IMR-90 (cell line): ENCODE measurements around the gene SKP2. TPM values are rescaled to one million over a fixed set of nuclear protein-coding genes. Genes with fewer than 3 reads are reported as not detected.

ENCODE experiments used
- ATAC-seq: fragments of 200-7000 bp; cut with Tn5 transposase; 2 replicates; pipeline ENCODE4 v1.9.1; 2020; ENCODE audit warnings: low read depth, mild to moderate bottlenecking, moderate library complexity
- BruUV-seq: library from RNA; stranded (reverse); fragments of 400-500 nt; replicated peaks from 2 replicates; lab custom pipeline; 2021; lab: Mats Ljungman, UMichigan
- CTCF ChIA-PET: fragments of 300-600 bp; formaldehyde crosslinking; extraction: SDS; loops from one replicate; lab custom pipeline; 2021; ENCODE audit warnings: antibody characterized with exemption; lab: Yijun Ruan, JAX
- POLR2A ChIA-PET: fragments of 300-600 bp; sonication (Branson Sonifier 250); formaldehyde crosslinking; loops from one replicate; lab custom pipeline; 2022; ENCODE audit warnings: antibody characterized with exemption; ENCODE audit not compliant: unreplicated experiment; lab: Charles Lee
- DNase-seq: peaks from one replicate; pipeline ENCODE4 v3.0.0; 2013
- H2AFZ ChIP-seq: replicated peaks from 2 replicates; pipeline ENCODE3; 2013; ENCODE audit warnings: low read length, mild to moderate bottlenecking; ENCODE audit not compliant: poor library complexity
- H2AK5ac ChIP-seq: 2 replicates; pipeline ENCODE4 v1.6.1; 2013; ENCODE audit warnings: low read depth, low read length, inconsistent platforms
- H2AK9ac ChIP-seq: replicated peaks from 2 replicates; pipeline ENCODE3; 2013; ENCODE audit warnings: mild to moderate bottlenecking, low read depth, low read length, moderate library complexity; ENCODE audit not compliant: poor library complexity
- H2BK120ac ChIP-seq: 2 replicates; pipeline ENCODE4 v1.6.1; 2013; ENCODE audit warnings: low read depth, low read length, inconsistent platforms
- H2BK15ac ChIP-seq: 3 replicates; pipeline ENCODE4 v1.6.1; 2013; ENCODE audit warnings: low read depth, low read length, inconsistent platforms
- H2BK20ac ChIP-seq: 2 replicates; pipeline ENCODE4 v1.6.1; 2013; ENCODE audit warnings: low read depth, mild to moderate bottlenecking, inconsistent platforms, low read length, moderate library complexity
- H2BK5ac ChIP-seq: 2 replicates; pipeline ENCODE4 v1.6.1; 2013; ENCODE audit warnings: mild to moderate bottlenecking, low read depth, low read length, inconsistent platforms; ENCODE audit not compliant: poor library complexity, severe bottlenecking
- H3K14ac ChIP-seq: replicated peaks from 2 replicates; pipeline ENCODE4 v1.6.1; 2013; ENCODE audit warnings: low read depth, low read length, inconsistent platforms
- H3K18ac ChIP-seq: 2 replicates; pipeline ENCODE4 v1.6.1; 2013; ENCODE audit warnings: low read depth, low read length, control low read depth
- H3K23ac ChIP-seq: 2 replicates; pipeline ENCODE4 v1.6.1; 2013; ENCODE audit warnings: low read depth, low read length, inconsistent platforms
- H3K27ac ChIP-seq: 2 replicates; pipeline ENCODE4 v1.5.1; 2013; ENCODE audit warnings: mild to moderate bottlenecking, control low read depth, low read length; ENCODE audit not compliant: insufficient read depth
- H3K27me3 ChIP-seq: 2 replicates; pipeline ENCODE4 v1.6.1; 2013; ENCODE audit warnings: low read length; ENCODE audit not compliant: control insufficient read depth, insufficient read depth
- H3K36me3 ChIP-seq: 2 replicates; pipeline ENCODE4 v1.6.1; 2013; ENCODE audit warnings: low read length, mixed read lengths; ENCODE audit not compliant: control insufficient read depth, insufficient read depth
- H3K4ac ChIP-seq: 2 replicates; pipeline ENCODE4 v1.6.1; 2013; ENCODE audit warnings: low read depth, low read length, inconsistent platforms
- H3K4me1 ChIP-seq: 2 replicates; pipeline ENCODE4 v1.6.1; 2013; ENCODE audit warnings: low read length, mixed read lengths; ENCODE audit not compliant: control insufficient read depth, insufficient read depth
- H3K4me2 ChIP-seq: 2 replicates; pipeline ENCODE4 v1.6.1; 2013; ENCODE audit warnings: low read depth, mild to moderate bottlenecking, control low read depth, low read length, moderate library complexity
- H3K4me3 ChIP-seq: 2 replicates; pipeline ENCODE4 v1.5.1; 2013; ENCODE audit warnings: low read depth, mild to moderate bottlenecking, control low read depth, low read length, moderate library complexity; ENCODE audit not compliant: insufficient read depth
- H3K56ac ChIP-seq: 2 replicates; pipeline ENCODE4 v1.6.1; 2013; ENCODE audit warnings: low read length, inconsistent platforms; ENCODE audit not compliant: insufficient read depth; ENCODE audit errors: extremely low read depth
- H3K79me1 ChIP-seq, 2 experiments: 2 replicates each; pipeline ENCODE4 v1.6.1; 2013; ENCODE audit warnings: low read length in 2 of 2, inconsistent platforms in 1 of 2, low read depth in 1 of 2
- H3K9ac ChIP-seq: 2 replicates; pipeline ENCODE4 v1.6.1; 2013; ENCODE audit warnings: low read depth, low read length, control low read depth
- H3K9me1 ChIP-seq: 2 replicates; pipeline ENCODE4 v1.6.1; 2013; ENCODE audit warnings: low read length, inconsistent platforms; ENCODE audit not compliant: insufficient read depth
- H3K9me3 ChIP-seq: 2 replicates; pipeline ENCODE4 v1.6.1; 2013; ENCODE audit warnings: low read length; ENCODE audit not compliant: control insufficient read depth, insufficient read depth
- H4K20me1 ChIP-seq: 2 replicates; pipeline ENCODE4 v1.6.1; 2013; ENCODE audit warnings: low read length, inconsistent platforms; ENCODE audit not compliant: insufficient read depth
- H4K5ac ChIP-seq: 2 replicates; pipeline ENCODE4 v1.6.1; 2013; ENCODE audit warnings: mild to moderate bottlenecking, low read depth, low read length, control low read depth
- H4K8ac ChIP-seq, 2 experiments: 2 replicates each; pipeline ENCODE4 v1.6.1; 2013; ENCODE audit warnings: low read depth in 2 of 2, low read length in 2 of 2, control low read depth in 1 of 2, inconsistent platforms in 1 of 2
- H4K91ac ChIP-seq: 2 replicates; pipeline ENCODE4 v1.6.1; 2013; ENCODE audit warnings: low read depth, low read length, inconsistent platforms; ENCODE audit not compliant: insufficient read depth
- ELK1 ChIP-seq: fragments of 150-350 bp; IDR thresholded peaks from 2 replicates; pipeline ENCODE4 v1.6.1; 2016; ENCODE audit warnings: low read depth, mild to moderate bottlenecking, low read length, moderate library complexity, borderline replicate concordance
- WGBS, 2 experiments: methylation state at CpG; one replicate each; pipeline versions ENCODE4 v1.1.5 to v1.1.7; 2013; ENCODE audit warnings: missing lambda C conversion rate in 2 of 2; ENCODE audit not compliant: insufficient read length in 1 of 2; ENCODE audit errors: extremely low coverage in 2 of 2; 5-methylcytosine and 5-hydroxymethylcytosine counted together
- dilution Hi-C: fragments of 300-500 bp; cut with HindIII; formaldehyde crosslinking; loops from one replicate; pipeline ENCODE4 v1.14.3; 2018; ENCODE audit warnings: low sequenced_read_pairs; ENCODE audit not compliant: unreplicated experiment
- in situ Hi-C: fragments of 300-500 bp; cut with MboI; formaldehyde crosslinking; loops from 3 replicates; pipeline ENCODE4 v1.14.3; 2019; ENCODE audit warnings: low sequenced_read_pairs, inconsistent platforms, mixed read lengths
- intact Hi-C: fragments of 100-400 bp; cut with micrococcal nuclease; formaldehyde crosslinking; loops from 2 replicates; pipeline ENCODE4 v1.10.0; 2022
- polyA plus RNA-seq, 3 experiments: library from polyadenylated mRNA; depleted of rRNA; stranded (reverse); fragments of >200 nt; gene quantifications; 2 replicates each; pipeline ENCODE4 v1.2.3, GENCODE V29; 2012; ENCODE audit warnings: low replicate concordance in 1 of 3
- total RNA-seq: library from RNA; depleted of rRNA; stranded (reverse); fragments of >200 nt; gene quantifications from 2 replicates; pipeline ENCODE4 v1.2.3, GENCODE V29; 2012

The SKP2 gene
- total and polyA plus RNA-seq, 2 of the 4 experiments (the other 2 are of a cell fraction) = 23.3 to 92.1 TPM

- in situ Hi-C loops (no loop called here), intact Hi-C loops (loop anchor here (5.0 kb wide), 1 partner anchor 194 kb away; no protein-coding TSS in a partner anchor), dilution Hi-C loops (no loop called here)
- no peaks in the 10 kb centered on the region for H4K20me1 ChIP-seq
- H2AFZ ChIP-seq = no peak overlapping the region
- no peaks in the 10 kb centered on the region for H3K27me3 ChIP-seq
- no peak for DNase-seq
- no peaks in the 10 kb centered on the region for H3K36me3 ChIP-seq
- no peak overlapping the region for H3K18ac ChIP-seq
- no peak overlapping the region for H2BK120ac ChIP-seq
- no peak overlapping the region for H4K91ac ChIP-seq
- H3K9ac ChIP-seq = no peak overlapping the region
- no peak overlapping the region for H3K27ac ChIP-seq
- no peak overlapping the region for H2BK5ac ChIP-seq
- ChIA-PET POLR2A (no interaction called here), CTCF (interaction anchor here (0.6 kb wide), 1 partner anchor 94 kb away, joined by 3 read pairs; no protein-coding TSS in a partner anchor)
- H2BK15ac ChIP-seq = no peak overlapping the region
- H3K4ac ChIP-seq = no peak overlapping the region
- H3K9me1 ChIP-seq = no peaks in the 10 kb centered on the region
- H3K14ac ChIP-seq = no peak overlapping the region
- no peak overlapping the region for H4K8ac ChIP-seq
- no CpG with 5 or more reads among the region's 3 CpGs for WGBS, 2 experiments
- H4K5ac ChIP-seq = no peak overlapping the region
- H3K4me2 ChIP-seq = no peak overlapping the region; the same call in 1 of the 2 replicates
- H3K23ac ChIP-seq = no peak overlapping the region
- peaks cover 10 to 14% of the 10 kb centered on the region in 2 experiments; a peak in 3 of 4 replicates for H3K79me1 ChIP-seq
- no peaks in the 10 kb centered on the region for H3K9me3 ChIP-seq
- H2AK9ac ChIP-seq = no peak overlapping the region
- ATAC-seq = no peak; the same call in 1 of the 2 replicates
- no peak overlapping the region for H2BK20ac ChIP-seq
- no peak overlapping the region for H3K4me3 ChIP-seq
- BruUV-seq = no TSS peak
- peaks cover 3% of the 10 kb centered on the region; the same call in 1 of the 2 replicates for H3K4me1 ChIP-seq
- no peak overlapping the region for H2AK5ac ChIP-seq
- TF ChIP-seq ELK1 = no peak
- no peak overlapping the region for H3K56ac ChIP-seq
These were observed 5.5 kb upstream of the SKP2 start for GRCh38 chr5:36146390-36146789.
